ENCODE data around the gene STOX1. TPM values are rescaled to one million over a fixed set of nuclear protein-coding genes. Genes with fewer than 3 reads are reported as not detected.

STOX1 gene
- polyA plus RNA-seq, 1 donor from 2014 or later: 1.2 TPM

GRCh38 chr10:68829952-68830351, 2.6 kb downstream of the STOX1 start:
- H3K4me2 ChIP-seq (ENCODE audit: low read length): no peak overlapping the region
- no peak overlapping the region for H3K4me3 ChIP-seq (ENCODE audit: low read length)
- H3K9me3 ChIP-seq (ENCODE audit: low read length): no peaks in the 10 kb centered on the region
- no peaks in the 10 kb centered on the region for H3K9me2 ChIP-seq (ENCODE audit: insufficient read depth, low read length)
- H4K20me1 ChIP-seq (ENCODE audit: insufficient read depth): no peaks in the 10 kb centered on the region
- no peak overlapping the region for H2AFZ ChIP-seq (ENCODE audit: low read depth, low read length)
- no peaks in the 10 kb centered on the region for H3K27me3 ChIP-seq (ENCODE audit: insufficient read depth, low read depth, low read length)
- H3K9ac ChIP-seq (ENCODE audit: low read length): no peak overlapping the region
- no peaks in the 10 kb centered on the region for H3F3A ChIP-seq (ENCODE audit: insufficient read depth, low read length, poor library complexity, severe bottlenecking)
- H3K79me2 ChIP-seq (replicated peaks; ENCODE audit: insufficient read depth, low read length): no peaks in the 10 kb centered on the region
- no peaks in the 10 kb centered on the region for H3K36me3 ChIP-seq (ENCODE audit: insufficient read depth, low read length)
- TF ChIP-seq POLR2AphosphoS5 (IDR thresholded peaks at IDR 0.05) (no peak), EZH2 (IDR thresholded peaks at IDR 0.05; ENCODE audit: borderline replicate concordance, insufficient read depth, low read length, poor library complexity, severe bottlenecking) (no peak), CTCF (IDR thresholded peaks at IDR 0.05; ENCODE audit: poor library complexity, severe bottlenecking) (no peak), REST (IDR thresholded peaks at IDR 0.05; ENCODE audit: borderline replicate concordance) (no peak), RAD21 (conservative IDR thresholded peaks at IDR 0.05) (no peak), TAF1 (IDR thresholded peaks at IDR 0.05; ENCODE audit: low read depth) (no peak), EP300 (conservative IDR thresholded peaks at IDR 0.05; ENCODE audit: poor library complexity, severe bottlenecking) (no peak), MXI1 (conservative IDR thresholded peaks at IDR 0.05; ENCODE audit: poor library complexity, severe bottlenecking) (no peak), SMC3 (conservative IDR thresholded peaks at IDR 0.05; ENCODE audit: poor library complexity) (no peak)
- no peak overlapping the region for H3K27ac ChIP-seq (ENCODE audit: low read length)

GRCh38 chr10:68831961-68832455, 4.7 kb downstream of the STOX1 start:
- no peaks in the 10 kb centered on the region for H3K79me2 ChIP-seq (replicated peaks; ENCODE audit: insufficient read depth, low read length)
- no peak overlapping the region for H2AFZ ChIP-seq (ENCODE audit: low read depth, low read length)
- H3F3A ChIP-seq (ENCODE audit: insufficient read depth, low read length, poor library complexity, severe bottlenecking): no peaks in the 10 kb centered on the region
- no peak overlapping the region for H3K9ac ChIP-seq (ENCODE audit: low read length)
- H3K4me3 ChIP-seq (ENCODE audit: low read length): no peak overlapping the region
- no peak for TF ChIP-seq EZH2 (IDR thresholded peaks at IDR 0.05; ENCODE audit: borderline replicate concordance, insufficient read depth, low read length, poor library complexity, severe bottlenecking)
- no peak for TF ChIP-seq RAD21 (conservative IDR thresholded peaks at IDR 0.05)
- TF ChIP-seq SMC3 (conservative IDR thresholded peaks at IDR 0.05; ENCODE audit: poor library complexity): no peak
- no peak for TF ChIP-seq POLR2AphosphoS5 (IDR thresholded peaks at IDR 0.05)
- TF ChIP-seq EP300 (conservative IDR thresholded peaks at IDR 0.05; ENCODE audit: poor library complexity, severe bottlenecking): no peak
- no peak for TF ChIP-seq TAF1 (IDR thresholded peaks at IDR 0.05; ENCODE audit: low read depth)
- no peak for TF ChIP-seq CTCF (IDR thresholded peaks at IDR 0.05; ENCODE audit: poor library complexity, severe bottlenecking)
- no peak for TF ChIP-seq REST (IDR thresholded peaks at IDR 0.05; ENCODE audit: borderline replicate concordance)
- no peak for TF ChIP-seq MXI1 (conservative IDR thresholded peaks at IDR 0.05; ENCODE audit: poor library complexity, severe bottlenecking)
- H3K27me3 ChIP-seq (ENCODE audit: insufficient read depth, low read depth, low read length): no peaks in the 10 kb centered on the region
- H4K20me1 ChIP-seq (ENCODE audit: insufficient read depth): no peaks in the 10 kb centered on the region
- H3K9me2 ChIP-seq (ENCODE audit: insufficient read depth, low read length): no peaks in the 10 kb centered on the region
- H3K36me3 ChIP-seq (ENCODE audit: insufficient read depth, low read length): no peaks in the 10 kb centered on the region
- no peaks in the 10 kb centered on the region for H3K9me3 ChIP-seq (ENCODE audit: low read length)
- H3K27ac ChIP-seq (ENCODE audit: low read length): no peak overlapping the region
- no peak overlapping the region for H3K4me2 ChIP-seq (ENCODE audit: low read length)

Data from neural cell (in vitro differentiated cells).